CD14-positive monocyte (primary cell): ENCODE results near the gene AHSG. TPM values are rescaled to one million over a fixed set of nuclear protein-coding genes. Genes with fewer than 3 reads are reported as not detected.

Experiments used
- DNase-seq, 3 donors: peaks; one replicate each; pipeline ENCODE4 v3.0.0-alpha.2; 2011 to 2022
- H2AFZ ChIP-seq: 2 replicates; pipeline ENCODE4 v1.6.0; 2012; ENCODE audit warnings: mild to moderate bottlenecking, low read depth, low read length, inconsistent platforms; ENCODE audit not compliant: insufficient read depth, poor library complexity, severe bottlenecking
- H3K27ac ChIP-seq, 2 donors: 1 replicate in 1 of 2; 2 replicates in 1 of 2; pipeline ENCODE4 v1.5.1; 2012 to 2013; ENCODE audit warnings: low read length in 2 of 2, control low read depth in 1 of 2, inconsistent platforms in 1 of 2, low read depth in 1 of 2, mild to moderate bottlenecking in 1 of 2
- H3K27me3 ChIP-seq, 2 donors: one replicate each; pipeline versions ENCODE4 v1.6.0 to v1.6.1; 2011 to 2013; ENCODE audit warnings: low read length in 2 of 2; ENCODE audit not compliant: control insufficient read depth in 2 of 2, insufficient read depth in 2 of 2
- H3K36me3 ChIP-seq, 2 donors: replicated peaks in 1 of 2; 1 replicate in 1 of 2; 2 replicates in 1 of 2; pipeline versions ENCODE4 v1.5.1 to v1.6.1; 2012 to 2013; ENCODE audit warnings: low read length in 2 of 2, control low read depth in 1 of 2, inconsistent platforms in 1 of 2, mild to moderate bottlenecking in 1 of 2; ENCODE audit not compliant: insufficient read depth in 2 of 2, control insufficient read depth in 1 of 2
- H3K4me1 ChIP-seq, 2 donors: 1 replicate in 1 of 2; 2 replicates in 1 of 2; pipeline versions ENCODE4 v1.5.1 to v1.6.1; 2012 to 2013; ENCODE audit warnings: low read length in 2 of 2, control low read depth in 1 of 2, inconsistent platforms in 1 of 2, mild to moderate bottlenecking in 1 of 2, moderate library complexity in 1 of 2; ENCODE audit not compliant: insufficient read depth in 2 of 2, control insufficient read depth in 1 of 2
- H3K4me2 ChIP-seq: replicated peaks from 2 replicates; pipeline ENCODE3; 2012; ENCODE audit warnings: low read length, moderate library complexity, mild to moderate bottlenecking; ENCODE audit not compliant: poor library complexity, severe bottlenecking; ENCODE audit errors: extremely low read depth
- H3K4me3 ChIP-seq, 3 experiments: fragments of 200-600 bp in 1 of 3; sonication (generic) in 1 of 3; replicated peaks in 1 of 3; 1 replicate in 2 of 3; 2 replicates in 1 of 3; pipeline ENCODE4 v1.5.1; 2011 to 2013; ENCODE audit warnings: low read length in 3 of 3, mild to moderate bottlenecking in 3 of 3, control low read depth in 2 of 3, low read depth in 2 of 3, inconsistent platforms in 1 of 3, moderate library complexity in 1 of 3
- H3K79me2 ChIP-seq: 2 replicates; pipeline ENCODE4 v1.6.0; 2012; ENCODE audit warnings: mild to moderate bottlenecking, control low read depth, inconsistent platforms, low read length, moderate library complexity; ENCODE audit not compliant: insufficient read depth
- H3K9ac ChIP-seq: 2 replicates; pipeline ENCODE4 v1.6.0; 2017; ENCODE audit warnings: low read length, mild to moderate bottlenecking; ENCODE audit not compliant: insufficient read depth, poor library complexity, severe bottlenecking
- H3K9me3 ChIP-seq, 2 donors: replicated peaks in 1 of 2; 1 replicate in 1 of 2; 2 replicates in 1 of 2; pipeline versions ENCODE4 v1.5.1 to v1.6.1; 2012 to 2013; ENCODE audit warnings: low read length in 2 of 2, control low read depth in 1 of 2; ENCODE audit not compliant: control insufficient read depth in 1 of 2, insufficient read depth in 1 of 2
- H4K20me1 ChIP-seq: 2 replicates; pipeline ENCODE4 v1.6.0; 2012; ENCODE audit warnings: mild to moderate bottlenecking, low read length, control low read depth, moderate library complexity; ENCODE audit not compliant: insufficient read depth
- H3K27ac Mint-ChIP-seq, 7 donors: one replicate each; pipeline ENCODE4 v1.8.0; 2020; ENCODE audit warnings: mild to moderate bottlenecking in 7 of 7, mixed read lengths in 7 of 7, moderate library complexity in 6 of 7, inconsistent platforms in 2 of 7
- H3K27me3 Mint-ChIP-seq, 3 donors: one replicate each; pipeline ENCODE4 v1.8.0; 2021 to 2022; ENCODE audit warnings: low read depth in 3 of 3, mild to moderate bottlenecking in 3 of 3, mixed read lengths in 3 of 3, moderate library complexity in 3 of 3, inconsistent platforms in 1 of 3
- H3K36me3 Mint-ChIP-seq, 2 donors: one replicate each; pipeline ENCODE4 v1.8.0; 2020; ENCODE audit warnings: mixed read lengths in 2 of 2, inconsistent platforms in 1 of 2, mild to moderate bottlenecking in 1 of 2
- H3K4me1 Mint-ChIP-seq: one replicate; pipeline ENCODE4 v1.8.0; 2020; ENCODE audit warnings: mild to moderate bottlenecking, mixed read lengths
- H3K4me3 Mint-ChIP-seq, 2 donors: one replicate each; pipeline ENCODE4 v1.8.0; 2020; ENCODE audit warnings: mild to moderate bottlenecking in 2 of 2, mixed read lengths in 2 of 2, moderate library complexity in 1 of 2
- H3K9me3 Mint-ChIP-seq, 7 donors: one replicate each; pipeline ENCODE4 v1.8.0; 2020 to 2022; ENCODE audit warnings: mixed read lengths in 7 of 7, mild to moderate bottlenecking in 6 of 7, moderate library complexity in 6 of 7, inconsistent platforms in 2 of 7
- WGBS: methylation state at CpG from one replicate; pipeline ENCODE4 v1.1.5; 2013; ENCODE audit warnings: missing lambda C conversion rate; ENCODE audit not compliant: insufficient coverage; 5-methylcytosine and 5-hydroxymethylcytosine counted together
- intact Hi-C, 2 donors: fragments of 100-400 bp; cut with micrococcal nuclease; formaldehyde crosslinking; loops; one replicate each; pipeline versions ENCODE4 v1.15.0 to v1.15.1; 2023
- polyA plus RNA-seq, 3 donors: library from polyadenylated mRNA; depleted of rRNA in 1 of 3; unstranded in 2 of 3; stranded (reverse) in 1 of 3; fragments of 300-500 nt in 2 of 3; fragments of >200 nt in 1 of 3; fragmentation: Illumina TruSeq in 2 of 3; gene quantifications; 1 replicate in 2 of 3; 2 replicates in 1 of 3; pipeline ENCODE4 v1.2.3, GENCODE V29; 2012 to 2021
- TF ChIP-seq, protein P1 (sequence below): fragments of 200-600 bp; IDR thresholded peaks from one replicate; pipeline ENCODE4 v1.8.0; 2022; ENCODE audit warnings: antibody characterized with exemption, mild to moderate bottlenecking

Gene AHSG
- polyA plus RNA-seq, 3 donors: not detected

DNA sequence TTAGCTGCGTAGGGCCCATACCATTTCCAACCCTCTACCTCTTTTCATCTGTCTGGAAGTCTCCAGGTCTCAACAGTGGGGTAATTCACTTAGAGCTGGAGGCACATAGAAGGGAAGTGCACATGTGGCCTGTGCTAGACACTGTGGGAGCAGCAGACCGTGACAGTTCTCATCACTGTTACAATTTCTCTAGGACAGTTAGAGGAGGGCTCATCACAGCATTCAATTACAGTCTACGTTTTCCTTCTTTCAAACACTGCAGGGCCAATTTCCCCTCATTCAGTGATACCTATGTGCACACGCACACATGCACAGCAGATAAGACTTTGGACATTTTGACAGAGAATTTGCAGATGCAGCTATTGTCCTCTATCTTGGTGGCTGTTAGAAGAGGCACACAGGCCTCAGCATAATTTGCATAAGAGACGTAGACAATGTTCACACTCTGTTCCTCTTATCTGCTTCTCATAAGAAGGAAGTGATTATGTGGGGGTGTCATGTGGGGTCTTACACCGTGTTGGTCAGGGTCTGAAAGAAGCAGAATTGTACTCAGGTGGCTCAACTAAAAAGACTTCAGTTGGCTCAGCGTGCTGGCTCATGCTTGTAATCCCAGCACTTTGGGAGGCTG, 40.3 kb downstream of the AHSG start:
- 61% methylated on average over 4 of the region's 7 CpGs for WGBS
- Histone ChIP-seq H3K9me3 (no peaks in the 10 kb centered on the region), H3K4me2 (no peak overlapping the region), H4K20me1 (no peaks in the 10 kb centered on the region), H2AFZ (no peak overlapping the region), H3K4me1 (no peaks in the 10 kb centered on the region), H3K27ac (no peak overlapping the region), H3K36me3 (no peaks in the 10 kb centered on the region), H3K4me3 (no peak overlapping the region), H3K79me2 (no peaks in the 10 kb centered on the region), H3K9ac (no peak overlapping the region), H3K27me3 (no peaks in the 10 kb centered on the region)
- TF ChIP-seq, protein P1, sequence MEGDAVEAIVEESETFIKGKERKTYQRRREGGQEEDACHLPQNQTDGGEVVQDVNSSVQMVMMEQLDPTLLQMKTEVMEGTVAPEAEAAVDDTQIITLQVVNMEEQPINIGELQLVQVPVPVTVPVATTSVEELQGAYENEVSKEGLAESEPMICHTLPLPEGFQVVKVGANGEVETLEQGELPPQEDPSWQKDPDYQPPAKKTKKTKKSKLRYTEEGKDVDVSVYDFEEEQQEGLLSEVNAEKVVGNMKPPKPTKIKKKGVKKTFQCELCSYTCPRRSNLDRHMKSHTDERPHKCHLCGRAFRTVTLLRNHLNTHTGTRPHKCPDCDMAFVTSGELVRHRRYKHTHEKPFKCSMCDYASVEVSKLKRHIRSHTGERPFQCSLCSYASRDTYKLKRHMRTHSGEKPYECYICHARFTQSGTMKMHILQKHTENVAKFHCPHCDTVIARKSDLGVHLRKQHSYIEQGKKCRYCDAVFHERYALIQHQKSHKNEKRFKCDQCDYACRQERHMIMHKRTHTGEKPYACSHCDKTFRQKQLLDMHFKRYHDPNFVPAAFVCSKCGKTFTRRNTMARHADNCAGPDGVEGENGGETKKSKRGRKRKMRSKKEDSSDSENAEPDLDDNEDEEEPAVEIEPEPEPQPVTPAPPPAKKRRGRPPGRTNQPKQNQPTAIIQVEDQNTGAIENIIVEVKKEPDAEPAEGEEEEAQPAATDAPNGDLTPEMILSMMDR: no peak
- Mint-ChIP-seq H3K4me3 (no peak overlapping the region), H3K9me3 (peaks cover 0 to 3% (median 0%) of the 10 kb centered on the region in 7 donors), H3K4me1 (peaks cover 3% of the 10 kb centered on the region), H3K27ac (no peak overlapping the region), H3K27me3 (peaks cover 5 to 9% (median 5%) of the 10 kb centered on the region in 3 donors), H3K36me3 (no peaks in the 10 kb centered on the region)
- intact Hi-C loops: no loop called here
- no peak for DNase-seq

DNA sequence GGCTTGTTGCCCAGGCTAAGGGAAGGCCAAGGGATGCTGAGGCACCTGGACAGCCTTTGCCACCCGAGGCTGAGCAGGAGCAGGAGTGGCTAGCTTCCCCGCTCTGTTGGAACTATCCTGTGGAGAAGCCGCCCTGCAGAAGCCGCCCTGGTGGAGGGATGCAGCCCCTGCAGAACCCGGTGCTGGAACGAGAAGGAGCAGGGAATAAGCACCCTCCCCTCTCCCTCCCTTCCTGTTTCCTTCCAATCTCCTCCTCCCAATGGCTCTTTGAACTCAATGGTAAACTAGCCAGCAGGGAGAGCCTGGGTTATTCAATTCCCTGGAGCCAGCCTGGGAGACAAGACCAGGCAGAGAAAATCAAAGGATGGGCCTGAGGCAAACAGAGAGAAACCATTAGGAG, 41.1 kb downstream of the AHSG start:
- Histone ChIP-seq H3K4me2 (no peak overlapping the region), H3K9ac (no peak overlapping the region)

More for the DNA sequence above, 41.1 kb downstream of the AHSG start:
- intact Hi-C loops: no loop called here
- DNase-seq: no peak
- Mint-ChIP-seq H3K27me3 (peaks cover 7 to 10% (median 9%) of the 10 kb centered on the region in 3 donors), H3K9me3 (peaks cover 0 to 3% (median 0%) of the 10 kb centered on the region in 7 donors), H3K27ac (no peak overlapping the region), H3K4me3 (no peak overlapping the region), H3K4me1 (peaks cover 3% of the 10 kb centered on the region), H3K36me3 (no peaks in the 10 kb centered on the region)
- H2AFZ ChIP-seq: no peak overlapping the region
- H4K20me1 ChIP-seq: no peaks in the 10 kb centered on the region
- H3K4me1 ChIP-seq: no peaks in the 10 kb centered on the region
- WGBS: 71% methylated on average over 1 of the region's 6 CpGs
- no peaks in the 10 kb centered on the region for H3K9me3 ChIP-seq
- H3K79me2 ChIP-seq: no peaks in the 10 kb centered on the region
- no peak overlapping the region for H3K27ac ChIP-seq
- no peak overlapping the region for H3K4me3 ChIP-seq
- no peaks in the 10 kb centered on the region for H3K27me3 ChIP-seq
- TF ChIP-seq, protein P1: no peak
- H3K36me3 ChIP-seq: no peaks in the 10 kb centered on the region
